ENCODE data around the gene TMEM126A.
"Not testable (repeated sequence)": the region's sequence is repeated elsewhere in the genome, so short reads cannot be mapped to it uniquely, and the experiment has no call there.

TMEM126A gene

GRCh38 chr11:85647078-85647477 lies 689 bp upstream of the TMEM126A start:
- no peak overlapping the region for H3K14ac ChIP-seq (ENCODE audit: low read length in 2 of 2)
- no peak overlapping the region for H3K27ac ChIP-seq (ENCODE audit: low read length, poor library complexity, severe bottlenecking)
- H3K4me1 ChIP-seq (ENCODE audit: control insufficient read depth, insufficient read depth, low read depth, low read length), result peaks cover 4% of the 10 kb centered on the region
- H2BK12ac ChIP-seq (ENCODE audit: low read length in 2 of 2), result no peak overlapping the region
- H3K23ac ChIP-seq (ENCODE audit: low read length in 2 of 2), result no peak overlapping the region
- peaks cover 0 to 7% of the 10 kb centered on the region in 2 experiments for H3K27me3 ChIP-seq (ENCODE audit: control insufficient read depth in 1 of 2, insufficient read depth in 1 of 2, low read length in 2 of 2)
- no peak overlapping the region for H2BK120ac ChIP-seq (ENCODE audit: low read depth, low read length)
- DNase-seq, result no peak
- no peak overlapping the region for H2AK5ac ChIP-seq (ENCODE audit: low read length, severe bottlenecking)
- H4K8ac ChIP-seq (ENCODE audit: low read length), result no peak overlapping the region
- peaks cover 1% of the 10 kb centered on the region for H3K79me1 ChIP-seq (replicated peaks; ENCODE audit: low read length, poor library complexity, severe bottlenecking)
- H3K18ac ChIP-seq (ENCODE audit: low read depth in 1 of 2, low read length in 2 of 2), result no peak overlapping the region
- H3K4ac ChIP-seq (ENCODE audit: low read depth in 1 of 2, low read length in 2 of 2), result peak overlapping the region in 1 of 2 experiments; percentile 49
- H2BK5ac ChIP-seq (ENCODE audit: low read depth, low read length, poor library complexity, severe bottlenecking), result no peak overlapping the region
- peak overlapping the region in 1 of 2 experiments; percentile 95 for H3K4me3 ChIP-seq (ENCODE audit: insufficient read depth in 1 of 2, low read depth in 1 of 2, low read length in 2 of 2)
- no peak overlapping the region for H4K91ac ChIP-seq (ENCODE audit: low read length)
- H2AFZ ChIP-seq (ENCODE audit: low read depth, low read length), result no peak overlapping the region
- H3K4me2 ChIP-seq (ENCODE audit: low read length, poor library complexity, severe bottlenecking), result peak overlapping the region; percentile 50
- no peaks in the 10 kb centered on the region for H3K9me3 ChIP-seq (ENCODE audit: control insufficient read depth, low read length)
- peaks cover 0 to 15% of the 10 kb centered on the region in 2 experiments for H3K36me3 ChIP-seq (ENCODE audit: control insufficient read depth in 1 of 2, insufficient read depth in 2 of 2, low read depth in 1 of 2, low read length in 2 of 2)
- H2BK15ac ChIP-seq (ENCODE audit: low read depth, poor library complexity, severe bottlenecking), result no peak overlapping the region
- WGBS, result 67% methylated on average over 1 of the region's 2 CpGs
- H3K9ac ChIP-seq (ENCODE audit: low read length), result peak overlapping the region; percentile 95

DNA sequence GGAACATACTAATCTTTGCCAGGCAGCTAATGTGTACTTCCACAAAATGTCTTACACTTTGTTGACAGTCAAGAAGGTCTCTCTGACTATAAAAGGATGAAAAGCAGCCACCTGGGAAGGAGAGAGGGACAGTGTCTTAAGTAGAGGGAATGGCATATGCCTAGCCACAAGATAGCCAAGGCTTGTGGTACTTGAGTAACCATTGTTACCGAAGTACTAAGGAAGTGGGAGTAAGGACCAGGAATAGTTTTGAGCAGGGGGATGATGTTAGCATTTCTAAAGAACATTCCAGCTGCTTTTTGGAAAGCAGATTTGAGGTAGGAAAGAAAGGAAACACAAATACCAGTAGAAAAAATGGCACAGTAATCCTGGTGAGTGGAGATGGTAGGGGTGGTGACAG lies 3.4 kb downstream of the TMEM126A start:
- no peak overlapping the region for H3K27ac ChIP-seq (ENCODE audit: low read length, poor library complexity, severe bottlenecking)
- H3K79me1 ChIP-seq (replicated peaks; ENCODE audit: low read length, poor library complexity, severe bottlenecking), result peaks cover 1% of the 10 kb centered on the region
- no peak overlapping the region for H2BK12ac ChIP-seq (ENCODE audit: low read length in 2 of 2)
- no peak overlapping the region for H2BK5ac ChIP-seq (ENCODE audit: low read depth, low read length, poor library complexity, severe bottlenecking)
- H3K4me3 ChIP-seq (ENCODE audit: insufficient read depth in 1 of 2, low read depth in 1 of 2, low read length in 2 of 2), result no peak overlapping the region
- H2AK5ac ChIP-seq (ENCODE audit: low read length, severe bottlenecking), result no peak overlapping the region
- no peak overlapping the region for H2BK15ac ChIP-seq (ENCODE audit: low read depth, poor library complexity, severe bottlenecking)
- no peak overlapping the region for H4K8ac ChIP-seq (ENCODE audit: low read length)
- no peaks in the 10 kb centered on the region for H3K27me3 ChIP-seq (ENCODE audit: control insufficient read depth in 1 of 2, insufficient read depth in 1 of 2, low read length in 2 of 2)
- no peak overlapping the region for H2AFZ ChIP-seq (ENCODE audit: low read depth, low read length)
- peaks cover 4% of the 10 kb centered on the region for H3K4me1 ChIP-seq (ENCODE audit: control insufficient read depth, insufficient read depth, low read depth, low read length)
- DNase-seq, result no peak
- no peak overlapping the region for H3K23ac ChIP-seq (ENCODE audit: low read length in 2 of 2)
- H3K18ac ChIP-seq (ENCODE audit: low read depth in 1 of 2, low read length in 2 of 2), result no peak overlapping the region
- no peaks in the 10 kb centered on the region for H3K9me3 ChIP-seq (ENCODE audit: control insufficient read depth, low read length)
- H3K4me2 ChIP-seq (ENCODE audit: low read length, poor library complexity, severe bottlenecking), result no peak overlapping the region
- no peak overlapping the region for H3K9ac ChIP-seq (ENCODE audit: low read length)
- H2BK120ac ChIP-seq (ENCODE audit: low read depth, low read length), result no peak overlapping the region
- 98% methylated on average over 1 of the region's 1 CpG for WGBS
- H4K91ac ChIP-seq (ENCODE audit: low read length), result no peak overlapping the region
- H3K4ac ChIP-seq (ENCODE audit: low read depth in 1 of 2, low read length in 2 of 2), result no peak overlapping the region
- no peak overlapping the region for H3K14ac ChIP-seq (ENCODE audit: low read length in 2 of 2)
- H3K36me3 ChIP-seq (ENCODE audit: control insufficient read depth in 1 of 2, insufficient read depth in 2 of 2, low read depth in 1 of 2, low read length in 2 of 2), result peaks cover 3 to 48% of the 10 kb centered on the region in 2 experiments

- H2BK12ac ChIP-seq (ENCODE audit: low read length in 2 of 2), result no peak overlapping the region
- H2BK120ac ChIP-seq (ENCODE audit: low read depth, low read length), result no peak overlapping the region
- no peak overlapping the region for H2AK5ac ChIP-seq (ENCODE audit: low read length, severe bottlenecking)
- H4K8ac ChIP-seq (ENCODE audit: low read length), result no peak overlapping the region
- peaks cover 3 to 66% of the 10 kb centered on the region in 2 experiments for H3K36me3 ChIP-seq (ENCODE audit: control insufficient read depth in 1 of 2, insufficient read depth in 2 of 2, low read depth in 1 of 2, low read length in 2 of 2)
- no peaks in the 10 kb centered on the region for H3K9me3 ChIP-seq (ENCODE audit: control insufficient read depth, low read length)
- DNase-seq, result no peak
- no peak overlapping the region for H3K27ac ChIP-seq (ENCODE audit: low read length, poor library complexity, severe bottlenecking)
- no peak overlapping the region for H2BK15ac ChIP-seq (ENCODE audit: low read depth, poor library complexity, severe bottlenecking)
- H3K27me3 ChIP-seq (ENCODE audit: control insufficient read depth in 1 of 2, insufficient read depth in 1 of 2, low read length in 2 of 2), result no peaks in the 10 kb centered on the region
- H3K18ac ChIP-seq (ENCODE audit: low read depth in 1 of 2, low read length in 2 of 2), result no peak overlapping the region
- H3K79me1 ChIP-seq (replicated peaks; ENCODE audit: low read length, poor library complexity, severe bottlenecking), result peaks cover 1% of the 10 kb centered on the region
- no peak overlapping the region for H2AFZ ChIP-seq (ENCODE audit: low read depth, low read length)
- no peak overlapping the region for H3K23ac ChIP-seq (ENCODE audit: low read length in 2 of 2)
- H3K4me2 ChIP-seq (ENCODE audit: low read length, poor library complexity, severe bottlenecking), result no peak overlapping the region
- H3K4me1 ChIP-seq (ENCODE audit: control insufficient read depth, insufficient read depth, low read depth, low read length), result peaks cover 3% of the 10 kb centered on the region
- no peak overlapping the region for H3K4me3 ChIP-seq (ENCODE audit: insufficient read depth in 1 of 2, low read depth in 1 of 2, low read length in 2 of 2)
- no peak overlapping the region for H3K9ac ChIP-seq (ENCODE audit: low read length)
- H2BK5ac ChIP-seq (ENCODE audit: low read depth, low read length, poor library complexity, severe bottlenecking), result no peak overlapping the region
- H3K4ac ChIP-seq (ENCODE audit: low read depth in 1 of 2, low read length in 2 of 2), result no peak overlapping the region
- 100% methylated on average over 1 of the region's 3 CpGs for WGBS
- no peak overlapping the region for H3K14ac ChIP-seq (ENCODE audit: low read length in 2 of 2)
- H4K91ac ChIP-seq (ENCODE audit: low read length), result no peak overlapping the region
Measured at GRCh38 chr11:85652786-85653447, 5.2 kb downstream of the TMEM126A start.

GRCh38 chr11:85654343-85654742 lies 6.6 kb downstream of the TMEM126A start:
- H3K4me1 ChIP-seq (ENCODE audit: control insufficient read depth, insufficient read depth, low read depth, low read length); H3K9ac ChIP-seq (ENCODE audit: low read length); H3K79me1 ChIP-seq (replicated peaks; ENCODE audit: low read length, poor library complexity, severe bottlenecking); H2AFZ ChIP-seq (ENCODE audit: low read depth, low read length); H2BK12ac ChIP-seq (ENCODE audit: low read length in 2 of 2); DNase-seq; H2AK5ac ChIP-seq (ENCODE audit: low read length, severe bottlenecking); H3K27me3 ChIP-seq (ENCODE audit: control insufficient read depth in 1 of 2, insufficient read depth in 1 of 2, low read length in 2 of 2); H3K4me2 ChIP-seq (ENCODE audit: low read length, poor library complexity, severe bottlenecking); H4K8ac ChIP-seq (ENCODE audit: low read length); H3K4me3 ChIP-seq (ENCODE audit: insufficient read depth in 1 of 2, low read depth in 1 of 2, low read length in 2 of 2); H3K27ac ChIP-seq (ENCODE audit: low read length, poor library complexity, severe bottlenecking); H2BK5ac ChIP-seq (ENCODE audit: low read depth, low read length, poor library complexity, severe bottlenecking); H3K9me3 ChIP-seq (ENCODE audit: control insufficient read depth, low read length); H3K14ac ChIP-seq (ENCODE audit: low read length in 2 of 2); H2BK120ac ChIP-seq (ENCODE audit: low read depth, low read length); H3K23ac ChIP-seq (ENCODE audit: low read length in 2 of 2); H3K4ac ChIP-seq (ENCODE audit: low read depth in 1 of 2, low read length in 2 of 2); H4K91ac ChIP-seq (ENCODE audit: low read length); H3K18ac ChIP-seq (ENCODE audit: low read depth in 1 of 2, low read length in 2 of 2); H2BK15ac ChIP-seq (ENCODE audit: low read depth, poor library complexity, severe bottlenecking): not testable (repeated sequence)
- H3K36me3 ChIP-seq (ENCODE audit: control insufficient read depth in 1 of 2, insufficient read depth in 2 of 2, low read depth in 1 of 2, low read length in 2 of 2), result peaks cover 3 to 80% of the 10 kb centered on the region in 2 experiments
- WGBS, result 92% methylated on average over 2 of the region's 4 CpGs

All from mesenchymal stem cell (in vitro differentiated cells and primary cell).